ENCODE data around the gene ABLIM2.

ABLIM2 gene

DNA sequence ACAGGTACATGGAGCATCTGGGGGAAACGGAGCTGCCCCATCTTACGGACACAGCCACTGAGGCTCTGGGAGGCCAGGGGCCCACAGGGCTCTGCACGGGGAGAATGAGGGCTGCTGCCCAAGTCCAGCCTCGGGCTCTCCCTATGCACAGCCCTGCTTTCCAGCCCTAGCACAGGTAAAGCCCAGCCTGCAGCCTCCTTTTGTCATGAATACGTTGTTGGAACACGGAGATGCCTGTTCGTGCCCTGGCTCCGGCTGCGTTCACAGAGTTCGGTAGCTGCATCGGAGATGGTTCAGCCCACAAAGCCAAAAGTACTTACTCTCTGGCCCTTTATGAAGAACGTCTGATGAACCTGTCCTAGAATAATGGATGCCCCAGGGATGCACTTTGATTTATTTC lies 150.2 kb downstream of the ABLIM2 start:
- H3K9me3 Mint-ChIP-seq, result no peaks in the 10 kb centered on the region
- H3K4me3 Mint-ChIP-seq, result no peak overlapping the region
- no peaks in the 10 kb centered on the region for H3K36me3 Mint-ChIP-seq (ENCODE audit: low read depth)
- peaks cover 29% of the 10 kb centered on the region for H3K27me3 Mint-ChIP-seq (ENCODE audit: low read depth, poor library complexity)
- H3K27ac Mint-ChIP-seq, result no peak overlapping the region
- H3K4me1 Mint-ChIP-seq, result peaks cover 74% of the 10 kb centered on the region
- no peak for DNase-seq
- TF ChIP-seq, protein P1, sequence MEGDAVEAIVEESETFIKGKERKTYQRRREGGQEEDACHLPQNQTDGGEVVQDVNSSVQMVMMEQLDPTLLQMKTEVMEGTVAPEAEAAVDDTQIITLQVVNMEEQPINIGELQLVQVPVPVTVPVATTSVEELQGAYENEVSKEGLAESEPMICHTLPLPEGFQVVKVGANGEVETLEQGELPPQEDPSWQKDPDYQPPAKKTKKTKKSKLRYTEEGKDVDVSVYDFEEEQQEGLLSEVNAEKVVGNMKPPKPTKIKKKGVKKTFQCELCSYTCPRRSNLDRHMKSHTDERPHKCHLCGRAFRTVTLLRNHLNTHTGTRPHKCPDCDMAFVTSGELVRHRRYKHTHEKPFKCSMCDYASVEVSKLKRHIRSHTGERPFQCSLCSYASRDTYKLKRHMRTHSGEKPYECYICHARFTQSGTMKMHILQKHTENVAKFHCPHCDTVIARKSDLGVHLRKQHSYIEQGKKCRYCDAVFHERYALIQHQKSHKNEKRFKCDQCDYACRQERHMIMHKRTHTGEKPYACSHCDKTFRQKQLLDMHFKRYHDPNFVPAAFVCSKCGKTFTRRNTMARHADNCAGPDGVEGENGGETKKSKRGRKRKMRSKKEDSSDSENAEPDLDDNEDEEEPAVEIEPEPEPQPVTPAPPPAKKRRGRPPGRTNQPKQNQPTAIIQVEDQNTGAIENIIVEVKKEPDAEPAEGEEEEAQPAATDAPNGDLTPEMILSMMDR (IDR thresholded peaks at IDR 0.05), result no peak

DNA sequence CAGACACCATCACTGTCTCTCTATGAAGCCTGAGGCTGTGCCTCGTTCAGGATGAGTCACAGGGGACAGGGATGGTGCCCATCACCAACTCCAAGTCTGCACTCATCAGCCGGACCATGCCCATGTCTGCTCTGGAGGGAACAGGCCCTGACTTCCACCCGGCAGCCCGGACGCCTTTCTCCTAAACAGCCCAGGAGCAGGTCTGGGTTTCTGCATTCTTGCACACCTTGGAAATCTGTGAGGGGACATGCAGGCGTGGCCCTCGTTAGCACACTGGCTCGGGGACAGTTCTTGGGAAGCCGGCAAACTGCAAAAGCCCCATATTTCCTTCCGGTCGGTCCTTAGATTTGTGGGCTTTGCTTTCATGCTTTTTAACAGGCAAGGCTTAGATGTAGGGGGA lies 151.0 kb downstream of the ABLIM2 start:
- no peaks in the 10 kb centered on the region for H3K36me3 Mint-ChIP-seq (ENCODE audit: low read depth)
- no peaks in the 10 kb centered on the region for H3K9me3 Mint-ChIP-seq
- no peak overlapping the region for H3K4me3 Mint-ChIP-seq
- DNase-seq, result no peak
- H3K4me1 Mint-ChIP-seq, result peaks cover 77% of the 10 kb centered on the region
- H3K27ac Mint-ChIP-seq, result no peak overlapping the region
- H3K27me3 Mint-ChIP-seq (ENCODE audit: low read depth, poor library complexity), result peaks cover 28% of the 10 kb centered on the region
- TF ChIP-seq, protein P1 (IDR thresholded peaks at IDR 0.05), result no peak

DNA sequence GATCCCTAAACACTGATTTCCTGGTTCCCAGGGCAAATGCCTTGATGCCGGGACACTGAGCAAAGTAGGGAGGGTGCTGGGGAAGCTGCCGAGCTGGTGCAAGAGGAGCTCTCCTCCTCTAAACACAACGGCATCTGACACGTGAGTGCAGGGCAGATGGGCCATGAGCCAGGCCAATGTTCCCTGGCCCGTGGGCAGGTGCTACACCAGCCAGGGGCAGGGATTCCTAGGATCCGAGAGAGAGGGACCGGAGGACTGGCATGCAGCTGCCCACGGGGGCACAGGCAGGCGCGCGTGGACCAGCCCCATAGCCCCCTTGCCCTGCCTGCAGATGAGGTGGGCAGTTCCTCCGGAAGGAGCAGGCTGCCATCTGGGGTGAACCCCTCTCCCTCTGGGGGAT lies 152.1 kb downstream of the ABLIM2 start:
- no peak for DNase-seq
- peaks cover 27% of the 10 kb centered on the region for H3K27me3 Mint-ChIP-seq (ENCODE audit: low read depth, poor library complexity)
- TF ChIP-seq, protein P1 (IDR thresholded peaks at IDR 0.05), result no peak
- H3K4me1 Mint-ChIP-seq, result peaks cover 77% of the 10 kb centered on the region
- H3K36me3 Mint-ChIP-seq (ENCODE audit: low read depth), result no peaks in the 10 kb centered on the region
- H3K27ac Mint-ChIP-seq, result no peak overlapping the region
- H3K9me3 Mint-ChIP-seq, result no peaks in the 10 kb centered on the region
- H3K4me3 Mint-ChIP-seq, result no peak overlapping the region

DNA sequence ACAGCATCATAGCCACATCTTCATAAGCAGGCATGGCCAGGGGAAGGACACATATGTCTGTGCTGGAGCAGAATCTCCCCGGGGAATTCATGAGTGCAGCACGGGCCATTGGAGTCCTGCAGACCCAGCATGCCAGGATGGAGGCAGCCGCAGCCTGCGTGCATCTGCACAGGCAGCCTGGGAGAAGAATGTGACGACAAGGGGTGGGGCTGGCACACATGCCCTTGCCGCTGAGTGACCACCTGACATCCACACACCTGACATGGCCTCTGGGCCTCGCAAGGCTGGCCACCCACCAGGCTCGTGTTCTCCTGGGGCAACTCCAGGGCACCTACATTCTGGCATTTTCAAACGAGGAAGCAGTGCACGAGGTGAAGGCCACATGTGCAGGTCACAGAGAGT lies 152.8 kb downstream of the ABLIM2 start:
- Mint-ChIP-seq H3K9me3 (no peaks in the 10 kb centered on the region), H3K4me3 (no peak overlapping the region)
- TF ChIP-seq, protein P1 (IDR thresholded peaks at IDR 0.05), result no peak

DNA sequence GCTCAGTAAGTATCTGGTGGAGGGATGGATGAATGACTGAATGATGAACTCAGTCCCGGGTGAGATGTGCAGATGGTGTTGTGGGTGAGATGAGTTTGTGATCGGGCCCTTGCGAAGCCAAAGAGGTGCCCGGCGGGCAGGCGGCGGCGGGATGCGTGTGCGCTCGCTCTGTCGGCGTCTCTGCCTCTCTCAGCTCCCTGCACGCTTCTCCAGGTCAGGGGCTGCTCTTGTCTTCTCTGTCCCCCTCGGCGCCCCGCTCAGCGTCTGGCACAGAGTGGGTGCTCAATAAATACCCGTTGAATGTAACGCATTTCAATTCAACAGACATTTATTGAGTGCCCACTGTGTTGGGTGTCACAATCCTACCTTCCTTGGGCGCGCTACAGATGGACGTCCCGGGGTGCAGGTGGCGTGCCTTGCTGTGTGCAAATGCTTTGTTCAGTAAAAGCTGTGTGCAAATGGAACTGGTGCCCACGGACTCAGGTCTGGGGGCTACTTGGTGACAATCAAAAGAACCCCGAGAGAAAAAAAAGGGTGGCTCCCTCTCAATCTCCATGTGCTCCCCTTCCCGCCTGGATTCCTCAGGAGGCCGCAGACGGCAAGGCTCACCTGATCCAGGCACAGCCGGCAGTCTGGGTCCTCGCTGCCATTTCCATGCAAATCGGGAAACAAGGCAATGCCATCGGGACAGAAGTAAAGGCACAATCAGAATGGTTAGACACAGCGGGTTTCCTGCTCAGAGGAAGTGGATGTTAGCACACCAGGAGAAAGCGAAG lies 153.4 kb downstream of the ABLIM2 start:
- no peaks in the 10 kb centered on the region for H3K36me3 Mint-ChIP-seq (ENCODE audit: low read depth)
- H3K27me3 Mint-ChIP-seq (ENCODE audit: low read depth, poor library complexity), result peaks cover 27% of the 10 kb centered on the region
- H3K4me3 Mint-ChIP-seq, result no peak overlapping the region
- H3K27ac Mint-ChIP-seq, result no peak overlapping the region
- TF ChIP-seq, protein P1 (IDR thresholded peaks at IDR 0.05), result no peak
- H3K4me1 Mint-ChIP-seq, result peaks cover 65% of the 10 kb centered on the region
- no peak for DNase-seq
- no peaks in the 10 kb centered on the region for H3K9me3 Mint-ChIP-seq

More for the DNA sequence above, 152.8 kb downstream of the ABLIM2 start:
- DNase-seq, result no peak
- Mint-ChIP-seq H3K36me3 (ENCODE audit: low read depth) (no peaks in the 10 kb centered on the region), H3K27me3 (ENCODE audit: low read depth, poor library complexity) (peaks cover 27% of the 10 kb centered on the region), H3K4me1 (peaks cover 71% of the 10 kb centered on the region), H3K27ac (no peak overlapping the region)

DNA sequence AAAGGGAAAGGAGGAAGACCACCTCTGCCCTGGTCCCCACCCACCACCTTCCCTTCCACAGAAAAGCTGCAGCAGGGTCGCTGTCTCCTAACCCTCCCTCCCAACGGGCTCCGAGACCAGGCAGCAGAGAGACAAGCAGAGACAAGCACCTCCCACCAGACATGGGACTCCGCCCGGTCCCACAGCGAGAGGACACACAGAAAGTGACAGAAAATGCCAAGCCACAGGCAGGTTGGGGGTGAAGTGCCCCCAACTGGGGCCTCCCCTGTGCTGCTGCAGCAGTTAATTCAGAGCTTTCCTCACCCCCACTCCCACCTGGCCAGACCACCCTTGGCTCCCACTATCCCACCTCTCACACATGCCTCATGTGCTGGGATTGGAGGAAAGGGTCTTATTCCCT lies 154.5 kb downstream of the ABLIM2 start:
- TF ChIP-seq, protein P1 (IDR thresholded peaks at IDR 0.05), result no peak
- Mint-ChIP-seq H3K27ac (no peak overlapping the region), H3K4me3 (no peak overlapping the region), H3K9me3 (no peaks in the 10 kb centered on the region), H3K27me3 (ENCODE audit: low read depth, poor library complexity) (peaks cover 30% of the 10 kb centered on the region), H3K36me3 (ENCODE audit: low read depth) (no peaks in the 10 kb centered on the region), H3K4me1 (peaks cover 53% of the 10 kb centered on the region)
- no peak for DNase-seq
